Endodermal cell (in vitro differentiated cells): ENCODE results near the gene KAZN. TPM values are rescaled to one million over a fixed set of nuclear protein-coding genes. Genes with fewer than 3 reads are reported as not detected.

Source experiments
- DNase-seq: peaks from one replicate; pipeline ENCODE4 v3.0.0-alpha.2; 2017
- H3K27ac ChIP-seq: 2 replicates; pipeline ENCODE4 v1.5.1; 2013; ENCODE audit warnings: mild to moderate bottlenecking, low read depth, low read length, moderate library complexity
- H3K27me3 ChIP-seq: 2 replicates; pipeline ENCODE4 v1.6.1; 2013; ENCODE audit warnings: mild to moderate bottlenecking, low read length, moderate library complexity; ENCODE audit not compliant: insufficient read depth, control insufficient read depth, poor library complexity, severe bottlenecking
- H3K36me3 ChIP-seq: 2 replicates; pipeline ENCODE4 v1.7.0; 2013; ENCODE audit warnings: mild to moderate bottlenecking, low read length, moderate library complexity; ENCODE audit not compliant: control insufficient read depth, insufficient read depth
- H3K4me1 ChIP-seq: one replicate; pipeline ENCODE4 v1.7.0; 2013; ENCODE audit warnings: low read length; ENCODE audit not compliant: control insufficient read depth, insufficient read depth
- H3K4me3 ChIP-seq: 2 replicates; pipeline ENCODE4 v1.5.1; 2013; ENCODE audit warnings: mild to moderate bottlenecking, low read length, moderate library complexity
- H3K9ac ChIP-seq: 2 replicates; pipeline ENCODE4 v1.6.1; 2013; ENCODE audit warnings: mild to moderate bottlenecking, low read length, moderate library complexity; ENCODE audit not compliant: poor library complexity, severe bottlenecking; ENCODE audit errors: extremely low read depth
- H3K9me3 ChIP-seq: 2 replicates; pipeline ENCODE4 v1.6.1; 2013; ENCODE audit warnings: mild to moderate bottlenecking, low read length, moderate library complexity; ENCODE audit not compliant: control insufficient read depth
- H3K27ac Mint-ChIP-seq: 2 replicates; pipeline ENCODE4 v1.8.0; 2020; ENCODE audit warnings: mixed read lengths
- H3K27me3 Mint-ChIP-seq: 2 replicates; pipeline ENCODE4 v1.8.0; 2021; ENCODE audit warnings: mild to moderate bottlenecking, mixed read lengths; ENCODE audit not compliant: insufficient read depth
- H3K36me3 Mint-ChIP-seq: 2 replicates; pipeline ENCODE4 v1.8.0; 2020; ENCODE audit warnings: low read depth, mixed read lengths
- H3K4me1 Mint-ChIP-seq: 2 replicates; pipeline ENCODE4 v1.8.0; 2020; ENCODE audit warnings: mixed read lengths
- H3K4me3 Mint-ChIP-seq: 2 replicates; pipeline ENCODE4 v1.8.0; 2020; ENCODE audit warnings: mild to moderate bottlenecking, moderate library complexity, mixed read lengths
- H3K9me3 Mint-ChIP-seq: 2 replicates; pipeline ENCODE4 v1.8.0; 2020; ENCODE audit warnings: mild to moderate bottlenecking, mixed read lengths
- CTCF ChIP-seq: fragments of 200-600 bp; sonication (generic); conservative IDR thresholded peaks from 2 replicates; pipeline ENCODE4 v1.5.0; 2021; ENCODE audit warnings: antibody characterized with exemption, mild to moderate bottlenecking
- WGBS, 2 experiments: methylation state at CpG; one replicate each; pipeline versions ENCODE4 v1.1.5 to v1.1.7; 2013; ENCODE audit warnings: missing lambda C conversion rate in 2 of 2, mixed read lengths in 1 of 2; ENCODE audit not compliant: insufficient coverage in 1 of 2, insufficient read length in 1 of 2; 5-methylcytosine and 5-hydroxymethylcytosine counted together
- total RNA-seq, 2 donors: library from RNA; stranded (reverse); fragmentation: NEBNext Ultra II Directional in 1 of 2; extraction: Animal tissue kit (Norgen Biotek cat#: 25700) in 1 of 2; gene quantifications; 2 replicates in 1 of 2; 3 replicates in 1 of 2; pipeline ENCODE4 v1.2.1, GENCODE V29; 2021

Gene KAZN
- total RNA-seq, 2 donors from 2014 or later, result 12.4 to 13.9 TPM

DNA sequence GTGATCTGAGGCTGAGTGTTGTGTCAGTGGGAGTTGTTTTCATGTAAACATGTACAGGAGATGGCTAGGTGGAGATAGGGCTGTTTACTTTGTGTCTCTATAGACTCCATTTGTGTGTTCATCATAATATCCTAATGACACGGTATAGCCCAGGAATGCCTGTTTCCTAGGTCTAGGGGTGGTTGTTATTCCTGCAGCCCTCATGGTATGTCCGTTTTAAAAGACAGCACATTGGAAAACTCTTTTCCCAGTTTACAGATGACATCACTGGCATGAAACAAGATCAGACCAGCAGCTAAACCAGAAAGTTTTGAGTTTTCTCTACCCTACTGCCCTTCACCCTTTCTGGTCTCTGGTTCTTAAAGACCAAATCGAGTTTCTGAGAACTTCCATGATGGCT lies 327.7 kb downstream of the KAZN start:
- peaks cover 44% of the 10 kb centered on the region for H3K27me3 Mint-ChIP-seq
- Histone ChIP-seq H3K9ac (no peak overlapping the region), H3K4me3 (no peak overlapping the region), H3K36me3 (no peaks in the 10 kb centered on the region), H3K4me1 (peaks cover 10% of the 10 kb centered on the region), H3K27me3 (peaks cover 27% of the 10 kb centered on the region), H3K27ac (no peak overlapping the region), H3K9me3 (no peaks in the 10 kb centered on the region)
- H3K4me3 Mint-ChIP-seq, result peak overlapping the region; percentile 54
- H3K4me1 Mint-ChIP-seq, result peaks cover 27% of the 10 kb centered on the region
- DNase-seq, result no peak
- H3K36me3 Mint-ChIP-seq, result no peaks in the 10 kb centered on the region
- TF ChIP-seq CTCF, result no peak
- H3K27ac Mint-ChIP-seq, result no peak overlapping the region
- WGBS, 2 experiments, result 82 to 89% methylated on average over 3 of the region's 3 CpGs
- no peaks in the 10 kb centered on the region for H3K9me3 Mint-ChIP-seq

DNA sequence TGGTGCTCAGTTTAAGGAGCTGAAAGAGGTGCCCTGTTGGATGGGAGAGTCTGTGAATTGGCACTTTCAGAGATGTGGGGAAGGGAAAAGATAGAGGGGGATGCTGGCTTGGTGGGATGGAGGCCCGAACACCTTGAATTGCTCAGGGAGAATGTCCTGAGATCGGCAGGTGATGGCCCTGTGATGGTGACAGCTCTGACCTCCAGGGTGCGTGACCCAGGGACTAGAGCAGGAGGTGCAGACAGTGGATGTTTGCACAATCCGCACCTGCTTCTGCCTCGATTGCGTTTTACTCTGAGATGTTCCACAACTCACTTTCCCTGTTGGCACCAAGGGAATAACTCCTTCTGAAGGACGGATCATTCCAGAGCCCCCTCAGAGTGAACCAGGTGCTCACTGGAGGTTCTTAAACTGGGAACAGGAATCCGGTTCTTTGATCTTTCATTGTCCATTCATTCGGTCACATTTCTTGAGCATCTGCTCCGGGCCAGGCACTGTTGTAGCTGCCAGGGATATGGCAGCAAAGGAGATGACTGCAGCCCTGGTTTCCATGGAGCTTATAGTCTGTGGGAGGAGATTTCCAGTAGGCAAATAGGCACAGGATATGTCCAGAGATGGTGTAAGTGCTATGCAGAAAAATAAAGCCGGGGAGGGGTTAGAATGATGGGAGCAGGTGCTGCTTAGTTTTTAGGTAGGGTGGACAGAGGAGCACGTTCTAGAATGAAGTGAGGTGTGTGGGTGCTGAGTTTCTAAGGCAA lies 328.5 kb downstream of the KAZN start:
- Histone ChIP-seq H3K4me3 (no peak overlapping the region), H3K36me3 (no peaks in the 10 kb centered on the region), H3K9ac (no peak overlapping the region), H3K27ac (no peak overlapping the region), H3K27me3 (peaks cover 27% of the 10 kb centered on the region), H3K4me1 (peaks cover 10% of the 10 kb centered on the region), H3K9me3 (no peaks in the 10 kb centered on the region)
- peaks cover 27% of the 10 kb centered on the region for H3K4me1 Mint-ChIP-seq
- DNase-seq, result peak; percentile 36
- no peaks in the 10 kb centered on the region for H3K36me3 Mint-ChIP-seq
- no peak for TF ChIP-seq CTCF
- 90 to 94% methylated on average over 12 of the region's 12 CpGs for WGBS, 2 experiments
- H3K27ac Mint-ChIP-seq, result no peak overlapping the region
- H3K4me3 Mint-ChIP-seq, result no peak overlapping the region
- H3K9me3 Mint-ChIP-seq, result no peaks in the 10 kb centered on the region
- peaks cover 40% of the 10 kb centered on the region for H3K27me3 Mint-ChIP-seq

DNA sequence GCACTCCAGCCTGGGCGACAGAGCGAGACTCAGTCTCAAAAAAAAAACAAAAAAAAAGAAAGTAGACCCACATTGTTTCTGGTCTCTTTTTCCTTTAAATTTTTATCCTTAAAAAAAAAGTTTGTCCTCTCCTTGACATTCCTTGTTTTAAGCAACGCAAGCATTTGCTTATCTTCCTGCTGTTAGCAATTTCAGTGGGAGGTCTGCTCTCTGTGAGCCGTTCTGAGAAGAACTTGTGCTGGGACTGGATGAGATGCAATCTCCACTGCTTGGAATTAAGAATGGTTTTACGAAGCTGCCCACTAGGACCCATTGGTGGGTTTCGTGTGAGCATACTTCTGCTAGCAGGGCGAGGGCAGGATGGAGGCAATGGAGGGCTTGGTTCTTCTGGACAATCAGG lies 329.9 kb downstream of the KAZN start:
- WGBS, 2 experiments, result 63 to 72% methylated on average over 6 to 7 of the region's 7 CpGs
- no peaks in the 10 kb centered on the region for H3K36me3 ChIP-seq
- no peak for DNase-seq
- Mint-ChIP-seq H3K4me3 (no peak overlapping the region), H3K27ac (no peak overlapping the region), H3K9me3 (no peaks in the 10 kb centered on the region), H3K36me3 (no peaks in the 10 kb centered on the region), H3K4me1 (peaks cover 25% of the 10 kb centered on the region), H3K27me3 (peaks cover 35% of the 10 kb centered on the region)
- H3K27ac ChIP-seq, result no peak overlapping the region
- peaks cover 10% of the 10 kb centered on the region for H3K4me1 ChIP-seq
- no peak overlapping the region for H3K9ac ChIP-seq
- H3K27me3 ChIP-seq, result peaks cover 23% of the 10 kb centered on the region
- TF ChIP-seq CTCF, result no peak
- H3K9me3 ChIP-seq, result no peaks in the 10 kb centered on the region
- H3K4me3 ChIP-seq, result no peak overlapping the region
